ENCODE measurements around the gene NHLH1. TPM values are rescaled to one million over a fixed set of nuclear protein-coding genes. Genes with fewer than 3 reads are reported as not detected.

Gene NHLH1
- 0.40 and 0.54 TPM in 2 replicates for total RNA-seq

- H3K9me3 Mint-ChIP-seq, result no peaks in the 10 kb centered on the region
- DNase-seq, result no peak
- intact Hi-C loops (cut with micrococcal nuclease), result no loop called here
- H3K27me3 Mint-ChIP-seq, result no peaks in the 10 kb centered on the region
- no peak within 1 kb of the TSS for H3K4me3 Mint-ChIP-seq
- no peaks in the 10 kb centered on the region for H3K36me3 Mint-ChIP-seq (ENCODE audit: low read depth)
- no peak within 1 kb of the TSS for H3K27ac Mint-ChIP-seq
- no peaks in the 10 kb centered on the region for H3K4me1 Mint-ChIP-seq
Observed at GRCh38 chr1:160366731-160367515, at the start of gene NHLH1. TSS of gene NHLH1 (plus strand) at chr1:160367071. CDS start at chr1:160370732, 3,661 bp downstream.

GRCh38 chr1:160322831-160323230 lies 44.0 kb upstream of the NHLH1 start:
- Mint-ChIP-seq H3K4me1 (peaks cover 15% of the 10 kb centered on the region), H3K27ac (no peak overlapping the region), H3K4me3 (no peak overlapping the region), H3K36me3 (ENCODE audit: low read depth) (peaks cover 71% of the 10 kb centered on the region), H3K9me3 (no peaks in the 10 kb centered on the region), H3K27me3 (no peaks in the 10 kb centered on the region)
- DNase-seq, result no peak
- intact Hi-C loops (cut with micrococcal nuclease), result no loop called here

- peaks cover 66% of the 10 kb centered on the region for H3K36me3 Mint-ChIP-seq (ENCODE audit: low read depth)
- no peaks in the 10 kb centered on the region for H3K27me3 Mint-ChIP-seq
- peaks cover 6% of the 10 kb centered on the region for H3K4me1 Mint-ChIP-seq
- intact Hi-C loops (cut with micrococcal nuclease), result no loop called here
- H3K9me3 Mint-ChIP-seq, result no peaks in the 10 kb centered on the region
- DNase-seq, result no peak
- no peak overlapping the region for H3K27ac Mint-ChIP-seq
- H3K4me3 Mint-ChIP-seq, result no peak overlapping the region
Observed at GRCh38 chr1:160325252-160325651, 41.6 kb upstream of the NHLH1 start.

- no peak for DNase-seq
- no peaks in the 10 kb centered on the region for H3K9me3 Mint-ChIP-seq
- H3K36me3 Mint-ChIP-seq (ENCODE audit: low read depth), result peaks cover 67% of the 10 kb centered on the region
- H3K27me3 Mint-ChIP-seq, result no peaks in the 10 kb centered on the region
- H3K4me1 Mint-ChIP-seq, result peaks cover 5% of the 10 kb centered on the region
- intact Hi-C loops (cut with micrococcal nuclease), result no loop called here
- no peak overlapping the region for H3K4me3 Mint-ChIP-seq
- no peak overlapping the region for H3K27ac Mint-ChIP-seq
Observed at GRCh38 chr1:160326418-160326817, 40.5 kb upstream of the NHLH1 start.

- Mint-ChIP-seq H3K4me1 (no peaks in the 10 kb centered on the region), H3K9me3 (no peaks in the 10 kb centered on the region), H3K27ac (no peak overlapping the region), H3K36me3 (ENCODE audit: low read depth) (peaks cover 66% of the 10 kb centered on the region), H3K4me3 (no peak overlapping the region), H3K27me3 (no peaks in the 10 kb centered on the region)
- intact Hi-C loops (cut with micrococcal nuclease), result loop anchor here (2.0 kb wide), 1 partner anchor 23 kb away; no protein-coding TSS in a partner anchor
- DNase-seq, result no peak
Observed at GRCh38 chr1:160328184-160328583, 38.7 kb upstream of the NHLH1 start.

- intact Hi-C loops (cut with micrococcal nuclease), result no loop called here
- Mint-ChIP-seq H3K4me3 (no peak overlapping the region), H3K27ac (no peak overlapping the region), H3K36me3 (ENCODE audit: low read depth) (peaks cover 62% of the 10 kb centered on the region), H3K27me3 (no peaks in the 10 kb centered on the region), H3K4me1 (no peaks in the 10 kb centered on the region), H3K9me3 (no peaks in the 10 kb centered on the region)
- no peak for DNase-seq
Observed at GRCh38 chr1:160330119-160330518, 36.8 kb upstream of the NHLH1 start.

GRCh38 chr1:160332516-160332915 lies 34.4 kb upstream of the NHLH1 start:
- no peak for DNase-seq
- no peaks in the 10 kb centered on the region for H3K27me3 Mint-ChIP-seq
- no peak overlapping the region for H3K4me3 Mint-ChIP-seq
- no peaks in the 10 kb centered on the region for H3K4me1 Mint-ChIP-seq
- no peak overlapping the region for H3K27ac Mint-ChIP-seq
- intact Hi-C loops (cut with micrococcal nuclease), result no loop called here
- no peaks in the 10 kb centered on the region for H3K9me3 Mint-ChIP-seq
- peaks cover 57% of the 10 kb centered on the region for H3K36me3 Mint-ChIP-seq (ENCODE audit: low read depth)

GRCh38 chr1:160338580-160338979 lies 28.3 kb upstream of the NHLH1 start:
- no peak for DNase-seq
- Mint-ChIP-seq H3K4me3 (no peak overlapping the region), H3K27me3 (no peaks in the 10 kb centered on the region), H3K4me1 (peaks cover 33% of the 10 kb centered on the region), H3K27ac (peak overlapping the region; percentile 10), H3K9me3 (no peaks in the 10 kb centered on the region), H3K36me3 (ENCODE audit: low read depth) (peaks cover 48% of the 10 kb centered on the region)
- intact Hi-C loops (cut with micrococcal nuclease), result no loop called here

- Mint-ChIP-seq H3K4me3 (no peak overlapping the region), H3K4me1 (peaks cover 37% of the 10 kb centered on the region), H3K36me3 (ENCODE audit: low read depth) (peaks cover 44% of the 10 kb centered on the region), H3K27ac (no peak overlapping the region), H3K9me3 (no peaks in the 10 kb centered on the region), H3K27me3 (no peaks in the 10 kb centered on the region)
- DNase-seq, result peak; percentile 40
- intact Hi-C loops (cut with micrococcal nuclease), result loop anchor here (5.0 kb wide), 2 partner anchors 272 to 342 kb away; no protein-coding TSS in a partner anchor
Observed at GRCh38 chr1:160340146-160340545, 26.7 kb upstream of the NHLH1 start.

- Mint-ChIP-seq H3K27me3 (no peaks in the 10 kb centered on the region), H3K4me3 (peak overlapping the region; percentile 96), H3K9me3 (no peaks in the 10 kb centered on the region), H3K27ac (no peak overlapping the region), H3K36me3 (ENCODE audit: low read depth) (peaks cover 44% of the 10 kb centered on the region), H3K4me1 (peaks cover 37% of the 10 kb centered on the region)
- intact Hi-C loops (cut with micrococcal nuclease), result loop anchor here (5.0 kb wide), 2 partner anchors 271 to 341 kb away; no protein-coding TSS in a partner anchor
- no peak for DNase-seq
Observed at GRCh38 chr1:160340866-160341265, 26.0 kb upstream of the NHLH1 start.

GRCh38 chr1:160342526-160342925 lies 24.3 kb upstream of the NHLH1 start:
- no peaks in the 10 kb centered on the region for H3K9me3 Mint-ChIP-seq
- peaks cover 44% of the 10 kb centered on the region for H3K4me1 Mint-ChIP-seq
- peak overlapping the region; percentile 97 for H3K27ac Mint-ChIP-seq
- peak overlapping the region; percentile 96 for H3K4me3 Mint-ChIP-seq
- no peaks in the 10 kb centered on the region for H3K27me3 Mint-ChIP-seq
- peaks cover 41% of the 10 kb centered on the region for H3K36me3 Mint-ChIP-seq (ENCODE audit: low read depth)
- DNase-seq, result peak; percentile 74
- intact Hi-C loops (cut with micrococcal nuclease), result loop anchor here (2.0 to 5.0 kb wide), 3 partner anchors 80 to 340 kb away; partner anchors contain the start of gene DCAF8

- no peaks in the 10 kb centered on the region for H3K9me3 Mint-ChIP-seq
- H3K4me1 Mint-ChIP-seq, result peaks cover 41% of the 10 kb centered on the region
- no peaks in the 10 kb centered on the region for H3K27me3 Mint-ChIP-seq
- intact Hi-C loops (cut with micrococcal nuclease), result loop anchor here (1.0 to 5.0 kb wide), 4 partner anchors 58 to 339 kb away; partner anchors contain the start of genes DCAF8 and PEX19
- peak within 1 kb of the TSS; percentile 97 for H3K27ac Mint-ChIP-seq
- peak within 1 kb of the TSS; percentile 96 for H3K4me3 Mint-ChIP-seq
- H3K36me3 Mint-ChIP-seq (ENCODE audit: low read depth), result peaks cover 39% of the 10 kb centered on the region
- DNase-seq, result peak; percentile 97
Observed at GRCh38 chr1:160342953-160343869, 23.7 kb upstream of the NHLH1 start, which contains the start of the genes COPA and NCSTN. TSS of gene COPA (minus strand) at chr1:160343250. CDS start at chr1:160343170, 80 bp downstream. TSS of gene NCSTN (plus strand) at chr1:160343383. CDS start at chr1:160343397, 14 bp downstream.

GRCh38 chr1:160344241-160344640 lies 22.6 kb upstream of the NHLH1 start:
- Mint-ChIP-seq H3K27ac (peak overlapping the region; percentile 97), H3K27me3 (no peaks in the 10 kb centered on the region), H3K4me1 (peaks cover 34% of the 10 kb centered on the region), H3K4me3 (peak overlapping the region; percentile 96), H3K9me3 (no peaks in the 10 kb centered on the region), H3K36me3 (ENCODE audit: low read depth) (peaks cover 33% of the 10 kb centered on the region)
- no peak for DNase-seq
- intact Hi-C loops (cut with micrococcal nuclease), result loop anchor here (5.0 kb wide), 2 partner anchors 268 to 338 kb away; no protein-coding TSS in a partner anchor
